ENCODE data around the gene CFAP92.

DNA sequence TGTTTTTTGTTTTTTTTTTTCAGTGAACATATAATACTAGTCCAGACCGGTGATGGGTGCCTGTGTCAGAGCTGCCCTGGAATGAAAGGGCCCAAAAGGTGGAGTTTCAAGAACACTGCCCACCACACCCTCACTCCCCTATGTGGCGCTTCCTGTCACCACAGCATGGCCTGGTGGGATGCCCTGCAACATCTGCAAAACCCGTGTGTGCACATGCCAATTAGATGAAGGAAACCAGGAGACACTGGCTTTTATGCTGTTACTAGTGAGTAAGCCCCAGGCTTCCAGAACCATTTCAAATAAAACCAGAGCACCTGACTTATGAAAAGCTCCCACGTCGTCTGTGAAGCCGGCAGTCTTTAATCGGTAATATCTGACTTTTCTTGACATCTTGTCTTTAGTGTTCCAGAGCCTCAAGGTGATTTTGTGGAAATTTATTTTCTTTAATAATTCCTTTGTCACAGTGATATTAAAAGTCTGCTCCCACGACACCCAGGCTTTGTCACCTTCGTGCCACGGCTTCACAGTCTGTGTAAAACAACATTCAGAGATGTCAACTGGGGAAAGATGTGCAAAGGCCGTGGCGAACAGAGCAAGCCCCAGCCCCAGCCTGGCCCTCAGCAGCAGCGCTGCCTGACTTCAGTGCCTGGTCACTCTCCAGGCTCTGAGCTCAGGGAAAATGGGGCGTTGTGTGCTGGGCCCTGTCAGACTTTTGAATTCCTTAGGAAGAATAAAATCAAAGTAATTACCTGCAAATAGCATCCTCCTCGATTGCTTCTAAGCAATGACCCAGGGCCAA is 6.4 kb downstream of the CFAP92 start:
- TF ChIP-seq, protein P1, sequence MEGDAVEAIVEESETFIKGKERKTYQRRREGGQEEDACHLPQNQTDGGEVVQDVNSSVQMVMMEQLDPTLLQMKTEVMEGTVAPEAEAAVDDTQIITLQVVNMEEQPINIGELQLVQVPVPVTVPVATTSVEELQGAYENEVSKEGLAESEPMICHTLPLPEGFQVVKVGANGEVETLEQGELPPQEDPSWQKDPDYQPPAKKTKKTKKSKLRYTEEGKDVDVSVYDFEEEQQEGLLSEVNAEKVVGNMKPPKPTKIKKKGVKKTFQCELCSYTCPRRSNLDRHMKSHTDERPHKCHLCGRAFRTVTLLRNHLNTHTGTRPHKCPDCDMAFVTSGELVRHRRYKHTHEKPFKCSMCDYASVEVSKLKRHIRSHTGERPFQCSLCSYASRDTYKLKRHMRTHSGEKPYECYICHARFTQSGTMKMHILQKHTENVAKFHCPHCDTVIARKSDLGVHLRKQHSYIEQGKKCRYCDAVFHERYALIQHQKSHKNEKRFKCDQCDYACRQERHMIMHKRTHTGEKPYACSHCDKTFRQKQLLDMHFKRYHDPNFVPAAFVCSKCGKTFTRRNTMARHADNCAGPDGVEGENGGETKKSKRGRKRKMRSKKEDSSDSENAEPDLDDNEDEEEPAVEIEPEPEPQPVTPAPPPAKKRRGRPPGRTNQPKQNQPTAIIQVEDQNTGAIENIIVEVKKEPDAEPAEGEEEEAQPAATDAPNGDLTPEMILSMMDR (IDR thresholded peaks at IDR 0.05; ENCODE audit: low read length) = no peak
- no peak for TF ChIP-seq EZH2 (optimal IDR thresholded peaks at IDR 0.05; ENCODE audit: low read depth, low read length)

Data from MM.1S (cell line).